ENCODE data around the gene EIF1. TPM values are rescaled to one million over a fixed set of nuclear protein-coding genes. Genes with fewer than 3 reads are reported as not detected.

EIF1 gene
- total and polyA plus RNA-seq, 4 donors = 56.5 to 755 (median 159) TPM

DNA sequence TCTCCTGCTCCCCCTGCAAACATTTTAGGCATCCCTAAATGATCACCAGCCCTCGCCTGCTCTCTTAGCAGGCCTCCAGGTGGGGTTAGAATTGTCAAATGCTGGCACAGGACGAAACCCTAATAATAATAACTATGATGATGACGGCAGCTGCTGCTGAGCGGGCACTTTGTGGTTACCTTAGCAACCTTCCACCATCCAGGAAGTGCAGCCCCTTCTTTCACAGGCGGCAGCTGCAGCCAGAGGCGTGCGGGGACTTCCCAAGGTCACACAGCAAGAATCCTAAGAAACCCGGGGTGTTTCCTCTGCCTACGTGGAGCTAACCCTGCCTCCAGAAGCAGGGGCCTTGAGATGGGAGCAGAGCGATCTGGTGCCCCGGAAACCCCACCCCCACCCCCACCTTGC is 22.4 kb upstream of the EIF1 start:
- no peak for DNase-seq (ENCODE audit: low spot score)
- H3K4me3 ChIP-seq (ENCODE audit: low read depth in 1 of 3, low read length in 3 of 3) = peak overlapping the region; percentile 6 to 60 (median 56)
- H3K9me3 ChIP-seq (ENCODE audit: control insufficient read depth in 4 of 4, low read length in 3 of 4) = no peaks in the 10 kb centered on the region
- 9% methylated on average over 11 of the region's 11 CpGs for WGBS
- peaks cover 3 to 23% (median 9%) of the 10 kb centered on the region in 4 donors for H3K4me1 ChIP-seq (ENCODE audit: control insufficient read depth in 4 of 4, insufficient read depth in 4 of 4, low read length in 3 of 4)
- no peaks in the 10 kb centered on the region for H3K27me3 ChIP-seq (ENCODE audit: control insufficient read depth in 4 of 4, insufficient read depth in 4 of 4, low read length in 3 of 4)
- H3K9ac ChIP-seq (ENCODE audit: low read depth in 1 of 2, low read length in 2 of 2) = peak overlapping the region in 1 of 2 donors; percentile 71
- TF ChIP-seq FOXA1 (IDR thresholded peaks at IDR 0.05) = no peak
- TF ChIP-seq, protein P1, sequence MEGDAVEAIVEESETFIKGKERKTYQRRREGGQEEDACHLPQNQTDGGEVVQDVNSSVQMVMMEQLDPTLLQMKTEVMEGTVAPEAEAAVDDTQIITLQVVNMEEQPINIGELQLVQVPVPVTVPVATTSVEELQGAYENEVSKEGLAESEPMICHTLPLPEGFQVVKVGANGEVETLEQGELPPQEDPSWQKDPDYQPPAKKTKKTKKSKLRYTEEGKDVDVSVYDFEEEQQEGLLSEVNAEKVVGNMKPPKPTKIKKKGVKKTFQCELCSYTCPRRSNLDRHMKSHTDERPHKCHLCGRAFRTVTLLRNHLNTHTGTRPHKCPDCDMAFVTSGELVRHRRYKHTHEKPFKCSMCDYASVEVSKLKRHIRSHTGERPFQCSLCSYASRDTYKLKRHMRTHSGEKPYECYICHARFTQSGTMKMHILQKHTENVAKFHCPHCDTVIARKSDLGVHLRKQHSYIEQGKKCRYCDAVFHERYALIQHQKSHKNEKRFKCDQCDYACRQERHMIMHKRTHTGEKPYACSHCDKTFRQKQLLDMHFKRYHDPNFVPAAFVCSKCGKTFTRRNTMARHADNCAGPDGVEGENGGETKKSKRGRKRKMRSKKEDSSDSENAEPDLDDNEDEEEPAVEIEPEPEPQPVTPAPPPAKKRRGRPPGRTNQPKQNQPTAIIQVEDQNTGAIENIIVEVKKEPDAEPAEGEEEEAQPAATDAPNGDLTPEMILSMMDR (IDR thresholded peaks at IDR 0.05; ENCODE audit: low read depth, low read length, missing input control) = no peak
- no peak for TF ChIP-seq NR2F2 (IDR thresholded peaks at IDR 0.05)
- TF ChIP-seq RXRA (IDR thresholded peaks at IDR 0.05) = no peak
- no peak for TF ChIP-seq SP1 (IDR thresholded peaks at IDR 0.05)
- no peak for TF ChIP-seq RAD21 (IDR thresholded peaks at IDR 0.05)
- TF ChIP-seq HNF4G (IDR thresholded peaks at IDR 0.05) = no peak
- no peak for TF ChIP-seq HNF4A (conservative IDR thresholded peaks at IDR 0.05)
- no peaks in the 10 kb centered on the region for H3K36me3 ChIP-seq (ENCODE audit: control insufficient read depth in 4 of 4, insufficient read depth in 3 of 4, low read depth in 1 of 4, low read length in 3 of 4)
- peak overlapping the region; percentile 77 for H3K27ac ChIP-seq (ENCODE audit: low read depth in 1 of 2, low read length in 2 of 2)

DNA sequence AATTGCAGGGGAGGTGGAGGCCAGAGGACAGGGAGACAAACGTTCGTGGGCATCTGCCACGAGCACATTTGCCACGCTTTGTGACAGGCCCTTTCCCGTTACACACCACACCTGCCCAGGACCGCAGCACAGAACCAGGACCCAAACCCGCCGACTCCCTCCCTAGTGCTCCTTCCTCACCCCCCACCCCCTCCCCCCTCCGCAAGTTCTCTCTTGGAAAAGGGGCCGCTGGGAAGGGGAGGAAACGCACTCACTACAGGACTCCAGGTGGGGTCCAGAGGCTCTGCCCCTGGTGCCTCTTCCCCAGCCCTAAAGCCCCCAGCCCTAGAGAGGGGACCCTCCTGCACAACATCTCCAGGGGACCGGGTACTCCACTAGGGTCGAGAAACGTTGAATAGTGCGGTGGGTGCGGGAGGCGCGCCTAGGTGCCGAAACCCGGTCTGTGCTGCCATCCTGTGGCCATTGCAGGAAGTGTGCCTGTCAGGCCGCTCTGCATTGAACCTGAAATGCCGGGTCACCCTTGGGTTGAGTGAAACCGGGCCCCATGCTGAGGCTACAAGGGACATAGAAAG is 21.9 kb upstream of the EIF1 start:
- peak; percentile 92 to 93 for TF ChIP-seq RAD21 (IDR thresholded peaks at IDR 0.05)
- TF ChIP-seq RXRA (IDR thresholded peaks at IDR 0.05) = peak; percentile 43 to 66
- no peak for TF ChIP-seq GABPA (IDR thresholded peaks at IDR 0.05 in 1 of 2, conservative IDR thresholded peaks at IDR 0.05 in 1 of 2)
- TF ChIP-seq, protein P2, sequence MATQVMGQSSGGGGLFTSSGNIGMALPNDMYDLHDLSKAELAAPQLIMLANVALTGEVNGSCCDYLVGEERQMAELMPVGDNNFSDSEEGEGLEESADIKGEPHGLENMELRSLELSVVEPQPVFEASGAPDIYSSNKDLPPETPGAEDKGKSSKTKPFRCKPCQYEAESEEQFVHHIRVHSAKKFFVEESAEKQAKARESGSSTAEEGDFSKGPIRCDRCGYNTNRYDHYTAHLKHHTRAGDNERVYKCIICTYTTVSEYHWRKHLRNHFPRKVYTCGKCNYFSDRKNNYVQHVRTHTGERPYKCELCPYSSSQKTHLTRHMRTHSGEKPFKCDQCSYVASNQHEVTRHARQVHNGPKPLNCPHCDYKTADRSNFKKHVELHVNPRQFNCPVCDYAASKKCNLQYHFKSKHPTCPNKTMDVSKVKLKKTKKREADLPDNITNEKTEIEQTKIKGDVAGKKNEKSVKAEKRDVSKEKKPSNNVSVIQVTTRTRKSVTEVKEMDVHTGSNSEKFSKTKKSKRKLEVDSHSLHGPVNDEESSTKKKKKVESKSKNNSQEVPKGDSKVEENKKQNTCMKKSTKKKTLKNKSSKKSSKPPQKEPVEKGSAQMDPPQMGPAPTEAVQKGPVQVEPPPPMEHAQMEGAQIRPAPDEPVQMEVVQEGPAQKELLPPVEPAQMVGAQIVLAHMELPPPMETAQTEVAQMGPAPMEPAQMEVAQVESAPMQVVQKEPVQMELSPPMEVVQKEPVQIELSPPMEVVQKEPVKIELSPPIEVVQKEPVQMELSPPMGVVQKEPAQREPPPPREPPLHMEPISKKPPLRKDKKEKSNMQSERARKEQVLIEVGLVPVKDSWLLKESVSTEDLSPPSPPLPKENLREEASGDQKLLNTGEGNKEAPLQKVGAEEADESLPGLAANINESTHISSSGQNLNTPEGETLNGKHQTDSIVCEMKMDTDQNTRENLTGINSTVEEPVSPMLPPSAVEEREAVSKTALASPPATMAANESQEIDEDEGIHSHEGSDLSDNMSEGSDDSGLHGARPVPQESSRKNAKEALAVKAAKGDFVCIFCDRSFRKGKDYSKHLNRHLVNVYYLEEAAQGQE (IDR thresholded peaks at IDR 0.05) = no peak
- TF ChIP-seq, protein P3, sequence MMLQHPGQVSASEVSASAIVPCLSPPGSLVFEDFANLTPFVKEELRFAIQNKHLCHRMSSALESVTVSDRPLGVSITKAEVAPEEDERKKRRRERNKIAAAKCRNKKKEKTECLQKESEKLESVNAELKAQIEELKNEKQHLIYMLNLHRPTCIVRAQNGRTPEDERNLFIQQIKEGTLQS (IDR thresholded peaks at IDR 0.05) = no peak
- TF ChIP-seq YY1 (IDR thresholded peaks at IDR 0.05) = no peak
- TF ChIP-seq FOXA2 (IDR thresholded peaks at IDR 0.05) = no peak
- no peak for TF ChIP-seq SP1 (IDR thresholded peaks at IDR 0.05)
- no peak for TF ChIP-seq NR2F2 (IDR thresholded peaks at IDR 0.05)
- TF ChIP-seq, protein P4, sequence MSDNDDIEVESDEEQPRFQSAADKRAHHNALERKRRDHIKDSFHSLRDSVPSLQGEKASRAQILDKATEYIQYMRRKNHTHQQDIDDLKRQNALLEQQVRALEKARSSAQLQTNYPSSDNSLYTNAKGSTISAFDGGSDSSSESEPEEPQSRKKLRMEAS (IDR thresholded peaks at IDR 0.05) = no peak
- TF ChIP-seq HNF4A (conservative IDR thresholded peaks at IDR 0.05) = no peak
- TF ChIP-seq JUND (IDR thresholded peaks at IDR 0.05) = no peak
- no peak for TF ChIP-seq HNF4G (IDR thresholded peaks at IDR 0.05)
- TF ChIP-seq, protein P5, sequence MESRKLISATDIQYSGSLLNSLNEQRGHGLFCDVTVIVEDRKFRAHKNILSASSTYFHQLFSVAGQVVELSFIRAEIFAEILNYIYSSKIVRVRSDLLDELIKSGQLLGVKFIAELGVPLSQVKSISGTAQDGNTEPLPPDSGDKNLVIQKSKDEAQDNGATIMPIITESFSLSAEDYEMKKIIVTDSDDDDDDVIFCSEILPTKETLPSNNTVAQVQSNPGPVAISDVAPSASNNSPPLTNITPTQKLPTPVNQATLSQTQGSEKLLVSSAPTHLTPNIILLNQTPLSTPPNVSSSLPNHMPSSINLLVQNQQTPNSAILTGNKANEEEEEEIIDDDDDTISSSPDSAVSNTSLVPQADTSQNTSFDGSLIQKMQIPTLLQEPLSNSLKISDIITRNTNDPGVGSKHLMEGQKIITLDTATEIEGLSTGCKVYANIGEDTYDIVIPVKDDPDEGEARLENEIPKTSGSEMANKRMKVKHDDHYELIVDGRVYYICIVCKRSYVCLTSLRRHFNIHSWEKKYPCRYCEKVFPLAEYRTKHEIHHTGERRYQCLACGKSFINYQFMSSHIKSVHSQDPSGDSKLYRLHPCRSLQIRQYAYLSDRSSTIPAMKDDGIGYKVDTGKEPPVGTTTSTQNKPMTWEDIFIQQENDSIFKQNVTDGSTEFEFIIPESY (IDR thresholded peaks at IDR 0.05) = no peak
- TF ChIP-seq, protein P1 (IDR thresholded peaks at IDR 0.05; ENCODE audit: low read depth, low read length, missing input control) = peak; percentile 97
- TF ChIP-seq TAF1 (conservative IDR thresholded peaks at IDR 0.05) = no peak
- WGBS = 2% methylated on average over 23 of the region's 23 CpGs
- peaks cover 3 to 23% (median 9%) of the 10 kb centered on the region in 4 donors for H3K4me1 ChIP-seq (ENCODE audit: control insufficient read depth in 4 of 4, insufficient read depth in 4 of 4, low read length in 3 of 4)
- no peaks in the 10 kb centered on the region for H3K9me3 ChIP-seq (ENCODE audit: control insufficient read depth in 4 of 4, low read length in 3 of 4)
- no peaks in the 10 kb centered on the region for H3K27me3 ChIP-seq (ENCODE audit: control insufficient read depth in 4 of 4, insufficient read depth in 4 of 4, low read length in 3 of 4)
- no peaks in the 10 kb centered on the region for H3K36me3 ChIP-seq (ENCODE audit: control insufficient read depth in 4 of 4, insufficient read depth in 3 of 4, low read depth in 1 of 4, low read length in 3 of 4)
- H3K4me3 ChIP-seq (ENCODE audit: low read depth in 1 of 3, low read length in 3 of 3) = peak overlapping the region; percentile 6 to 60 (median 56)
- H3K27ac ChIP-seq (ENCODE audit: low read depth in 1 of 2, low read length in 2 of 2) = peak overlapping the region; percentile 77
- H3K9ac ChIP-seq (ENCODE audit: low read depth in 1 of 2, low read length in 2 of 2) = peak overlapping the region in 1 of 2 donors; percentile 38
- DNase-seq (ENCODE audit: low spot score) = peak; percentile 91
